ENCODE results near the gene CELF4. TPM values are rescaled to one million over a fixed set of nuclear protein-coding genes. Genes with fewer than 3 reads are reported as not detected.

CELF4 gene
- total and polyA plus RNA-seq, 2 experiments from 2014 or later: 0.24 TPM; not detected in 1

DNA sequence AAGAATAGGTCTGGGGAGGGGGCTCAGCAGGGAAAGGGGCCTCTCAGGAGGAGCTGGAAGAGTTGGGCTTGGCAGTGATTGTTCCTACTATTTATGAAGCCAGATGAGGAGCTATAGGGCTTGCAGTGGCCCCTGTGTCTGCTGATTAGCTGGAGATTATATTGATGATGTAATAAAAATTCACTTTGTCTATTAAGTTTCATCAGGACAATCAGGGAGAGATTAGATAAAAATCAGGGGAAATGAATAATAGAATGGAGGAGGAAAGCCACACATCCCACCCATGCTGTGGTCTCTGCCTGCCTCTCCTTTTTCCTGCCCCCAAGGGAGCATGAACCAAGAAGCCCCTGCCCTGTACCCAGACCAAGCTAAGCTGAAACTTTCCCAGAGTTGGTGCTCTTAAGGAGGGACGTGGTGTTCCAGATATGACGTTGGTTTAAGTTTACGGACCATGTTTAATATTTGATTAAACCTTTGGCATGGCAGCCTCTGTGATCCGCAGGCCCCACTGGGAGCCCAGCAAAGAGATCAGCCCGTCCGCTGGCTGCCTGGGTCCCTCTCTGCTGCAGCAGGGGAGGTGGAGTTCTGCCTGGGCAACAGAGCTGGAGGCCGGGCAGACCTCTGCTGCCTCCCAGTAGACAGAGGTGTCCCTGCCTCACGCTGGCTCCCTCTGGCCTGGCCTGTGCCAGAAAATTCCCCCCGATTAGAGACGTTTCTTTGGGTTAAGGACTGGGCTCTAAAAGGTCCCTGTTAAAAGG is 15.3 kb downstream of the CELF4 start:
- TF ChIP-seq EZH2 (IDR thresholded peaks at IDR 0.05; ENCODE audit: insufficient read depth, poor library complexity, severe bottlenecking) (no peak), EZH2phosphoT487 (IDR thresholded peaks at IDR 0.05; ENCODE audit: insufficient read depth, low read depth) (no peak)
- no peak overlapping the region for H3K27ac ChIP-seq
- no peaks in the 10 kb centered on the region for H3K4me1 ChIP-seq (ENCODE audit: insufficient read depth)
- H3K4me2 ChIP-seq (ENCODE audit: unreplicated experiment): no peak overlapping the region
- H3K4me3 ChIP-seq: no peak overlapping the region
- H3K9ac ChIP-seq: no peak overlapping the region
- 44 to 46% methylated on average over 10 of the region's 10 CpGs for WGBS, 2 experiments (ENCODE audit: low coverage in 1 of 2, low lambda C conversion rate in 2 of 2, missing lambda C conversion rate in 2 of 2)
- peaks cover 4% of the 10 kb centered on the region; the same call in 1 of the 2 replicates for H3K27me3 ChIP-seq (replicated peaks; ENCODE audit: insufficient read depth)
- H2AFZ ChIP-seq: no peak overlapping the region
- H3K79me2 ChIP-seq (ENCODE audit: insufficient read depth): no peaks in the 10 kb centered on the region
- no peaks in the 10 kb centered on the region for H4K20me1 ChIP-seq (ENCODE audit: insufficient read depth)
- in situ Hi-C loops (cut with MboI): no loop called here
- no peaks in the 10 kb centered on the region for H3K9me3 ChIP-seq (ENCODE audit: low read depth)
- H3F3A ChIP-seq (ENCODE audit: insufficient read depth): no peaks in the 10 kb centered on the region
- no peaks in the 10 kb centered on the region for H3K36me3 ChIP-seq (ENCODE audit: low read depth)
- DNase-seq: no peak
- no peaks in the 10 kb centered on the region for H3K9me2 ChIP-seq (ENCODE audit: insufficient read depth)

DNA sequence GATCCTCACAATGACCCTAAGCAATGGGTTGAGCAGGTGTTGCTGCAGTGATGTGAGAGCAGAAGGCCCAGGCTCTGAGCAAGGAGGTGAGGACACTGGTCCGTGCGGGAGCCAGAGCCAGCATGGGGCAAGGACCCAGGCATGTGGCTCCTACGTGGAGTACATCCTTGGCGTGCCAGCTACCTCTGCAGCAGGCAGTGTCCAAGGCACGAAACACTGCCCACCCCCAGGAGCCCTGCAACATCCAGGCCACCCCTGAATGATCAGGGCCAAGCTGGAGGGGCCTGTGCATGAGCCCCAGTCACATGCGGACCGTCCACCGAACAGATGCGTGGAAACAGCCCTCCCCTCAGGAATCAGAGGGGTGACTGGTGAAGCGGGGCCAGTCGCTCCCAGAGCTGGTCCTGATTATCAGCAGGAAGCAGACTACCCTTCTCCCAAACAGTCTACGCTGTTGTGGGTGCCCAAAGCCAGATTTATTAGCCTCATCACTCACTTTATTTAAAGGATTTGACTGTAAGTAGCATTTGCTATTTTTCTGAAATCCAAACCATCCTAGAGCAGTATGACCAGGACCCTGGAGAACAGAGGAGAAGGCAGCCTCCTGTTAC is 16.8 kb downstream of the CELF4 start:
- peaks cover 4% of the 10 kb centered on the region; the same call in 1 of the 2 replicates for H3K27me3 ChIP-seq (replicated peaks; ENCODE audit: insufficient read depth)
- no peaks in the 10 kb centered on the region for H3K36me3 ChIP-seq (ENCODE audit: low read depth)
- DNase-seq: no peak
- in situ Hi-C loops (cut with MboI): no loop called here
- H3K9ac ChIP-seq: no peak overlapping the region
- TF ChIP-seq EZH2 (IDR thresholded peaks at IDR 0.05; ENCODE audit: insufficient read depth, poor library complexity, severe bottlenecking) (no peak), EZH2phosphoT487 (IDR thresholded peaks at IDR 0.05; ENCODE audit: insufficient read depth, low read depth) (no peak)
- no peak overlapping the region for H2AFZ ChIP-seq
- H3K4me1 ChIP-seq (ENCODE audit: insufficient read depth): no peaks in the 10 kb centered on the region
- no peak overlapping the region for H3K4me2 ChIP-seq (ENCODE audit: unreplicated experiment)
- no peaks in the 10 kb centered on the region for H3K9me3 ChIP-seq (ENCODE audit: low read depth)
- no peak overlapping the region for H3K4me3 ChIP-seq
- no peaks in the 10 kb centered on the region for H3K79me2 ChIP-seq (ENCODE audit: insufficient read depth)
- no peaks in the 10 kb centered on the region for H3K9me2 ChIP-seq (ENCODE audit: insufficient read depth)
- 39 to 53% methylated on average over 12 of the region's 12 CpGs for WGBS, 2 experiments (ENCODE audit: low coverage in 1 of 2, low lambda C conversion rate in 2 of 2, missing lambda C conversion rate in 2 of 2)
- H4K20me1 ChIP-seq (ENCODE audit: insufficient read depth): no peaks in the 10 kb centered on the region
- no peak overlapping the region for H3K27ac ChIP-seq
- no peaks in the 10 kb centered on the region for H3F3A ChIP-seq (ENCODE audit: insufficient read depth)

DNA sequence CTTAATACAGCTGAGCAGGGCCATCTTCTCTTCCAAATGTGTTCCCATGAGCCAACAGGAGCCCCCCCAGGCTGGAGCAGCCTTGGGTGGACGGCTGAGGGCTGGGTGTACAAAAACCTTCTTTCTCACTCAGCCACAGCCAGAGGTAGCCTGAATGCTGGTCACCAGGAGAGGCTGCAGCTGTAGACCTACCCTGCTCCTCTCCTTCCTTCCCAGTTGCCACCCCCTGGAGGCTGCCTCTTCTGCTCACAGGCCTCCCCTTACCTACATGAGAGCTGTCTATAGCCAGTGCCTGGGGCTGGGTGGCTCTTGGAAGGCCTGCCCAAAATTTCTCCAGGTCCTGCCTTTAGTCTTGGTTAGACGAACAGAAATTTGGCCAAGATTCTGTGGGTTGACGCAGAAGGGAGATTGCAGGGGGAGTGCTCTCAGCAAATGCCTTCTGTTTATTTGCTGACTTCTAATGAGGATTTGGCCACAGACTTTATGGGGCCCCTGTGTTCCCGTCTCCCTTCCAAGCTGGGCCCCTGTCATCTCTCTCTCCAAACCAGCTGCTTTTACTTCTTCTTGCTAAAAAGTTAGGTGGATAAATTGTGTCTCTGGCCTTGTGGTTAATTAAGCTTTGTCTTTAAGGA is 18.3 kb downstream of the CELF4 start:
- Histone ChIP-seq H3K27me3 (replicated peaks; ENCODE audit: insufficient read depth) (peaks cover 4% of the 10 kb centered on the region; the same call in 1 of the 2 replicates), H3K9ac (no peak overlapping the region), H3K36me3 (ENCODE audit: low read depth) (no peaks in the 10 kb centered on the region), H3K9me2 (ENCODE audit: insufficient read depth) (no peaks in the 10 kb centered on the region), H3K9me3 (ENCODE audit: low read depth) (no peaks in the 10 kb centered on the region), H3K4me1 (ENCODE audit: insufficient read depth) (no peaks in the 10 kb centered on the region), H2AFZ (no peak overlapping the region), H3K4me3 (no peak overlapping the region), H3K4me2 (ENCODE audit: unreplicated experiment) (no peak overlapping the region), H3K79me2 (ENCODE audit: insufficient read depth) (no peaks in the 10 kb centered on the region), H3K27ac (no peak overlapping the region), H4K20me1 (ENCODE audit: insufficient read depth) (no peaks in the 10 kb centered on the region), H3F3A (ENCODE audit: insufficient read depth) (no peaks in the 10 kb centered on the region)
- in situ Hi-C loops (cut with MboI): no loop called here
- TF ChIP-seq EZH2phosphoT487 (IDR thresholded peaks at IDR 0.05; ENCODE audit: insufficient read depth, low read depth): no peak
- TF ChIP-seq EZH2 (IDR thresholded peaks at IDR 0.05; ENCODE audit: insufficient read depth, poor library complexity, severe bottlenecking): no peak
- WGBS, 2 experiments (ENCODE audit: low coverage in 1 of 2, low lambda C conversion rate in 2 of 2, missing lambda C conversion rate in 2 of 2): 43 to 46% methylated on average over 4 of the region's 4 CpGs
- no peak for DNase-seq

DNA sequence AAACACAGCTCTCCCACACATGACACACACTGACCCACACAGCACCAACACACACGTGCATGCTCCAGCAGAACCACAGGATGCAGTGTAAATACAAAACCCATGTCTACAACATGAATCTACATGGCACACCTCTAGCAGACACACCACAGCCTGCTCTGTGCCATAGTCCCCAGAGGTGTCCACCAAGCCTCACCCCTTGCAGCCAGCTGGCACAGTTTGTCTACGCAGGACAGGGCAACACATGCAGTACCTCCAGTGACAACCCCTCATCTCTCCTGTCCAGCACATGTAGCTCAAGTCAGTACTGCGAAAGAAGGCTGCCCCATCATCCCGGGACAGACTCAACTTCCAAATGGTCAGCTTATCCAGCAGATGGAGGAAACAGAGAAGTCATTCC is 18.9 kb downstream of the CELF4 start:
- Histone ChIP-seq H2AFZ (no peak overlapping the region), H3K4me2 (ENCODE audit: unreplicated experiment) (no peak overlapping the region), H3F3A (ENCODE audit: insufficient read depth) (no peaks in the 10 kb centered on the region), H3K4me1 (ENCODE audit: insufficient read depth) (no peaks in the 10 kb centered on the region), H3K4me3 (no peak overlapping the region), H4K20me1 (ENCODE audit: insufficient read depth) (no peaks in the 10 kb centered on the region), H3K9me2 (ENCODE audit: insufficient read depth) (no peaks in the 10 kb centered on the region), H3K79me2 (ENCODE audit: insufficient read depth) (no peaks in the 10 kb centered on the region), H3K9me3 (ENCODE audit: low read depth) (no peaks in the 10 kb centered on the region), H3K27ac (no peak overlapping the region), H3K36me3 (ENCODE audit: low read depth) (no peaks in the 10 kb centered on the region), H3K27me3 (replicated peaks; ENCODE audit: insufficient read depth) (peaks cover 4% of the 10 kb centered on the region; the same call in 1 of the 2 replicates), H3K9ac (no peak overlapping the region)
- in situ Hi-C loops (cut with MboI): no loop called here
- no peak for TF ChIP-seq EZH2phosphoT487 (IDR thresholded peaks at IDR 0.05; ENCODE audit: insufficient read depth, low read depth)
- TF ChIP-seq EZH2 (IDR thresholded peaks at IDR 0.05; ENCODE audit: insufficient read depth, poor library complexity, severe bottlenecking): no peak
- 50 to 54% methylated on average over 4 of the region's 4 CpGs for WGBS, 2 experiments (ENCODE audit: low coverage in 1 of 2, low lambda C conversion rate in 2 of 2, missing lambda C conversion rate in 2 of 2)
- no peak for DNase-seq

Data from GM23248 (cell line).